HepG2 (cell line): ENCODE measurements around the gene FSCN2. TPM values are rescaled to one million over a fixed set of nuclear protein-coding genes. Genes with fewer than 3 reads are reported as not detected.

Experiments used
- ATAC-seq: fragments of 200-7000 bp; cut with Tn5 transposase; 3 replicates; pipeline ENCODE4 v1.9.1; 2020; ENCODE audit warnings: mild to moderate bottlenecking, moderate library complexity
- BruUV-seq: library from RNA; stranded (reverse); fragments of 400-500 nt; replicated peaks from 2 replicates; lab custom pipeline; 2021; lab: Mats Ljungman, UMichigan
- CTCF ChIA-PET: fragments of 300-600 bp; formaldehyde crosslinking; extraction: SDS; loops from one replicate; lab custom pipeline; 2021; ENCODE audit warnings: low total read pairs, inconsistent platforms, low intra/inter-chr PET ratio; lab: Yijun Ruan, JAX
- POLR2A ChIA-PET: fragments of 350-600 bp; sonication (Branson Sonifier 250); formaldehyde crosslinking; loops from one replicate; lab custom pipeline; 2020; ENCODE audit warnings: antibody characterized with exemption, inconsistent platforms; lab: Yijun Ruan, JAX
- DNase-seq: peaks from one replicate; pipeline ENCODE4 v3.0.0-alpha.2; 2015; ENCODE audit warnings: low spot score
- FAIRE-seq: peaks from 3 replicates; lab custom pipeline; 2011; peaks lifted over from hg19 to GRCh38; lab: Jason Lieb, UNC
- H2AFZ ChIP-seq: one replicate; pipeline ENCODE4 v1.6.1; 2011; ENCODE audit warnings: low read length, inconsistent platforms
- H3K27ac ChIP-seq: fragments of 300-600 bp; 3 replicates; pipeline ENCODE4 v1.8.0; 2011; ENCODE audit warnings: mixed run types, mild to moderate bottlenecking, mixed read lengths, low read length, inconsistent platforms; ENCODE audit not compliant: insufficient read depth; ENCODE audit errors: extremely low read length
- H3K27me3 ChIP-seq, 2 experiments: fragments of 200-600 bp in 1 of 2; 2 replicates in 1 of 2; 3 replicates in 1 of 2; pipeline versions ENCODE4 v1.6.0 to v1.8.0; 2011; ENCODE audit warnings: low read length in 2 of 2, mild to moderate bottlenecking in 2 of 2, moderate library complexity in 2 of 2, inconsistent platforms in 1 of 2; ENCODE audit not compliant: insufficient read depth in 2 of 2, control insufficient read depth in 1 of 2
- H3K36me3 ChIP-seq, 2 experiments: fragments of 200-600 bp in 1 of 2; replicated peaks in 1 of 2; 2 replicates in 1 of 2; 3 replicates in 1 of 2; pipeline versions ENCODE4 v1.5.1 to v1.8.0; 2011; ENCODE audit warnings: low read length in 2 of 2, inconsistent platforms in 1 of 2; ENCODE audit not compliant: insufficient read depth in 2 of 2, control insufficient read depth in 1 of 2
- H3K4me1 ChIP-seq: 2 replicates; pipeline ENCODE4 v1.5.1; 2012; ENCODE audit warnings: low read length, inconsistent platforms; ENCODE audit not compliant: insufficient read depth
- H3K4me2 ChIP-seq: 2 replicates; pipeline ENCODE4 v1.6.0; 2011; ENCODE audit warnings: low read depth, low read length, inconsistent platforms
- H3K4me3 ChIP-seq, 3 experiments: fragments of 200-600 bp in 1 of 3; sonication (generic), shearing (Covaris generic) in 1 of 3; replicated peaks in 1 of 3; 2 replicates each; pipeline ENCODE4 v1.5.1; 2011 to 2016; ENCODE audit warnings: low read length in 3 of 3, inconsistent platforms in 2 of 3, low read depth in 2 of 3, mild to moderate bottlenecking in 2 of 3, control low read depth in 1 of 3, mixed read lengths in 1 of 3; ENCODE audit not compliant: insufficient read depth in 1 of 3
- H3K79me2 ChIP-seq: one replicate; pipeline ENCODE4 v1.6.1; 2011; ENCODE audit warnings: low read length, inconsistent platforms; ENCODE audit not compliant: insufficient read depth
- H3K9ac ChIP-seq: 2 replicates; pipeline ENCODE4 v1.6.0; 2011; ENCODE audit warnings: mild to moderate bottlenecking, low read depth, low read length, inconsistent platforms; ENCODE audit not compliant: insufficient read depth
- H3K9me3 ChIP-seq: 2 replicates; pipeline ENCODE4 v1.5.1; 2012; ENCODE audit warnings: mild to moderate bottlenecking, low read length
- H4K20me1 ChIP-seq: 2 replicates; pipeline ENCODE4 v1.6.0; 2011; ENCODE audit warnings: inconsistent platforms, mild to moderate bottlenecking, low read length, moderate library complexity; ENCODE audit not compliant: insufficient read depth
- CCDC6 ChIP-seq: sonication (generic); formaldehyde crosslinking; IDR thresholded peaks from 2 replicates; pipeline ENCODE4 v1.8.1; 2022; ENCODE audit warnings: mild to moderate bottlenecking, missing genetic modification reagents, moderate library complexity
- FOXK2 ChIP-seq: fragments of 450-650 bp; IDR thresholded peaks from 2 replicates; pipeline ENCODE4 v1.6.1; 2016
- HDAC1 ChIP-seq: sonication (generic); formaldehyde crosslinking; IDR thresholded peaks from 2 replicates; pipeline ENCODE4 v1.5.1; 2020; ENCODE audit warnings: mild to moderate bottlenecking, missing genetic modification reagents
- HIVEP1 ChIP-seq: sonication (generic); formaldehyde crosslinking; IDR thresholded peaks from 2 replicates; pipeline ENCODE4 v1.4.0; 2020; ENCODE audit warnings: mild to moderate bottlenecking, missing genetic modification reagents
- HOXD1 ChIP-seq: sonication (generic); formaldehyde crosslinking; IDR thresholded peaks from 2 replicates; pipeline ENCODE4 v1.5.0; 2020; ENCODE audit warnings: missing genetic modification reagents
- KAT8 ChIP-seq: IDR thresholded peaks from 2 replicates; pipeline ENCODE4 v1.6.1; 2016; ENCODE audit warnings: missing genetic modification reagents, missing compliant biosample characterization
- MBNL3 ChIP-seq: fragments of 250-450 bp; sonication (Bioruptor Pico); conservative IDR thresholded peaks from 2 replicates; pipeline ENCODE4 v1.8.0; 2022; ENCODE audit warnings: mild to moderate bottlenecking, inconsistent platforms
- RFX1 ChIP-seq: fragments of 450-650 bp; IDR thresholded peaks from 2 replicates; pipeline ENCODE4 v1.6.1; 2017
- TOE1 ChIP-seq: sonication (generic); formaldehyde crosslinking; IDR thresholded peaks from 2 replicates; pipeline ENCODE4 v1.4.0; 2020; ENCODE audit warnings: mild to moderate bottlenecking, missing genetic modification reagents
- ZBTB8A ChIP-seq: sonication (generic); formaldehyde crosslinking; IDR thresholded peaks from 2 replicates; pipeline ENCODE4 v1.4.0; 2020; ENCODE audit warnings: mild to moderate bottlenecking, low read depth, missing genetic modification reagents, borderline replicate concordance
- ZNF235 ChIP-seq: sonication (generic); formaldehyde crosslinking; IDR thresholded peaks from 2 replicates; pipeline ENCODE4 v1.8.1; 2023; ENCODE audit warnings: mild to moderate bottlenecking, missing genetic modification reagents, borderline replicate concordance
- WGBS: methylation state at CpG from one replicate; pipeline ENCODE4 v1.1.6; 2017; ENCODE audit warnings: low lambda C conversion rate; 5-methylcytosine and 5-hydroxymethylcytosine counted together
- in situ Hi-C: cut with HindIII; loops from 2 replicates; pipeline ENCODE4 v1.10.0; 2017; ENCODE audit warnings: low pct_unique_long_range_greater_than_20kb; ENCODE audit not compliant: extremely low pct_ligation_motif_present
- intact Hi-C: fragments of 100-400 bp; cut with micrococcal nuclease; formaldehyde crosslinking; loops from one replicate; pipeline ENCODE4 v1.10.0; 2022; ENCODE audit not compliant: unreplicated experiment
- polyA plus RNA-seq, 8 experiments: library from polyadenylated mRNA; depleted of rRNA in 3 of 8; stranded (reverse) in 7 of 8; unstranded in 1 of 8; fragments of >200 nt; fragmentation: Illumina TruSeq in 4 of 8; extraction: Trizol in 4 of 8; gene quantifications; 2 replicates each; pipeline versions ENCODE4 v1.2.1 to v1.2.3, GENCODE V29; 2011 to 2016; ENCODE audit warnings: low read depth in 4 of 8, missing spikeins in 1 of 8, mixed read lengths in 1 of 8; ENCODE audit not compliant: insufficient read depth in 1 of 8
- total RNA-seq, 5 experiments: library from RNA; depleted of rRNA; stranded (reverse); fragments of >200 nt; fragmentation: Illumina TruSeq; extraction: Trizol; gene quantifications; 2 replicates each; pipeline ENCODE4 v1.2.3, GENCODE V29; 2016; ENCODE audit warnings: low read depth in 1 of 5
- TF ChIP-seq, protein P1 (sequence below): IDR thresholded peaks from 2 replicates; pipeline ENCODE4 v1.6.1; 2016
- TF ChIP-seq, protein P2 (sequence below): sonication (generic); formaldehyde crosslinking; IDR thresholded peaks from 2 replicates; pipeline ENCODE4 v1.4.0; 2020; ENCODE audit warnings: missing genetic modification reagents
- TF ChIP-seq, protein P3 (sequence below): IDR thresholded peaks from 2 replicates; pipeline ENCODE4 v1.6.1; 2016; ENCODE audit warnings: missing compliant biosample characterization, missing genetic modification reagents, borderline replicate concordance

FSCN2 gene
- total and polyA plus RNA-seq, 2 of the 13 experiments (the other 11 are each of a cell fraction or from before 2014, with no cell fraction given) = 0.09 TPM; not detected in 1

DNA sequence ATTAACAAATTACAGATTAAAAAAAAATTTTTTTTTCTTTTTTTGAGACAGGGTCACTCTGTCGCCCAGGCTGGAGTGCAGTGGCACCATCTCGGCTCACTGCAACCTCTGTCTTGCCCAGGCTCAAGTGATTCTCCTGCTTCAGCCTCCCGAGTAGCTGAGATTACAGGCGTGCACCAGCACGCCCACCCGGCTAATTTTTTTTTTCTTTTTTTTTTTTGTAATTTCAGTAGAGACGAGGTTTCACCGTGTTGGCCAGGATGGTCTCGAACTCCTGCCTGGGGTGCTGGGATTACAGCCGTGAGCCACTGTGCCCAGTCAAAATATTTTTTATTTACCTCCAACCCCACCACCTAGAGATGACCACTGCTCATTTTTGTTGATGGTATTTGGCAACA lies 41.1 kb upstream of the FSCN2 start:
- Histone ChIP-seq H3K9ac (no peak overlapping the region), H3K9me3 (no peaks in the 10 kb centered on the region), H4K20me1 (no peaks in the 10 kb centered on the region), H3K79me2 (no peaks in the 10 kb centered on the region), H3K4me1 (peaks cover 76% of the 10 kb centered on the region), H3K27me3 (peaks cover 3 to 29% of the 10 kb centered on the region in 2 experiments; a peak in 4 of 5 replicates), H3K4me3 (no peak overlapping the region), H3K4me2 (peak overlapping the region; percentile 81), H3K27ac (no peak overlapping the region), H2AFZ (no peak overlapping the region), H3K36me3 (no peaks in the 10 kb centered on the region)
- no peak for ATAC-seq
- intact Hi-C loops = no loop called here
- DNase-seq = no peak
- in situ Hi-C loops = no loop called here
- no TSS peak for BruUV-seq
- CTCF ChIA-PET = no interaction called here
- 71% methylated on average over 10 of the region's 10 CpGs for WGBS
- no peak for FAIRE-seq
- TF ChIP-seq KAT8 (CRISPR knock-in tag) (no peak), HDAC1 (peak; percentile 13; the same call in 1 of the 2 replicates), ZBTB8A (CRISPR knock-in tag) (0 out of 2 replicates have a peak, but pooled peaks have one; percentile 9)
- POLR2A ChIA-PET = no interaction called here

DNA sequence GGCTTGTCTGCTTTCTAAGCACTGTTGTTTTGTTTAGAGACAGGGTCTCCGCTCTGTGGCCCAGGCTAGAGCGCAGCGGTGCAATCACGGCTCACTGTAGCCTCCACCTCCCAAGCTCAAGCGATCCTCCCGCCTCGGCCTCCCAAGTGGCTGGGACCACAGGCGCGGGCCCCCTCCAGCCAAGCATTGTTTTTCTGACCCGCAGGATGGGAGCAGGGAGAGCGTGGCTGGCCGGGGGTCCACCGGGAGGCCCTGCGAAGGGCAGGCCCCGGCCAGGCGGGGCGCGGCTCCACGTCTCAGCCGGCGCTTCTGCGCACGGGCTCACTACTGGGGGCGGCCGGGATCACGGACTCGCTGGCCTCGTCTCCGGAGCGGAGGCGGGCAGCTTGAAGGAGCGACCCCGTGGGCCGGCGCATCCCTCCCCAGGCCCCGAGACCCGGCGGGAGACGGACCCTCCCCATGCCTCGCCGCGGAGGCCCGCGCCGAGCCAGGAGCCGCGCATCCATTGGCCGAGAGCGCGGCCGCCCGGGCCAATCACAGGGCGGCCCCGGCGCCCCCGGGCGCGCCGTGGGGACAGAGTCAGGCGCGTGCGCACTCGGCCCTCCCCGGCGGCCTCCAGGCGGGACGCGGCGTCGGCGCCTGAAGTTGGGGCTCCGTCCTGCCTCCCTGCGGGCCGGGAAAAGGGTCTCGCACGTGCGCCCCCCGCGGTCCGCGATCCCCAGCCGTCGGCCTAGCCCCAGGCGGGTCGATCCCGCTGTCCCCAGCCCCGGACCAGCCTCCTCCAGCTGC lies 40.5 kb upstream of the FSCN2 start:
- no TSS peak for BruUV-seq
- ChIA-PET CTCF (no interaction called here), POLR2A (interaction anchor here (0.5 kb wide), 1 partner anchor 20 kb away, joined by 3 read pairs; no protein-coding TSS in a partner anchor)
- peak overlapping the region; percentile 76 for H3K9ac ChIP-seq
- peak; percentile 73 for ATAC-seq
- peak; percentile 58 for DNase-seq
- H3K9me3 ChIP-seq = no peaks in the 10 kb centered on the region
- peaks cover 3 to 23% of the 10 kb centered on the region in 2 experiments; a peak in 3 of 5 replicates for H3K27me3 ChIP-seq
- H3K79me2 ChIP-seq = no peaks in the 10 kb centered on the region
- in situ Hi-C loops (no loop called here), intact Hi-C loops (no loop called here)
- no peaks in the 10 kb centered on the region for H4K20me1 ChIP-seq
- H3K4me1 ChIP-seq = peaks cover 78% of the 10 kb centered on the region
- 20% methylated on average over 29 of the region's 87 CpGs for WGBS
- H3K4me3 ChIP-seq = peak overlapping the region; percentile 38 to 65 (median 55); a peak in 4 of 6 replicates
- H3K4me2 ChIP-seq = peak overlapping the region; percentile 81
- H3K36me3 ChIP-seq = no peaks in the 10 kb centered on the region
- no peak overlapping the region for H2AFZ ChIP-seq
- FAIRE-seq = no peak
- H3K27ac ChIP-seq = peak overlapping the region; percentile 39
- TF ChIP-seq MBNL3 (CRISPR knock-in tag) (no peak), CCDC6 (CRISPR knock-in tag) (peak; percentile 81; the same call in 1 of the 2 replicates), FOXK2 (no peak), HOXD1 (CRISPR knock-in tag) (peak; percentile 19; the same call in 1 of the 2 replicates), RFX1 (no peak), TOE1 (CRISPR knock-in tag) (no peak), ZNF235 (CRISPR knock-in tag) (peak; percentile 77; the same call in 1 of the 2 replicates), HIVEP1 (CRISPR knock-in tag) (no peak; the same call in 1 of the 2 replicates)
- TF ChIP-seq, protein P1, sequence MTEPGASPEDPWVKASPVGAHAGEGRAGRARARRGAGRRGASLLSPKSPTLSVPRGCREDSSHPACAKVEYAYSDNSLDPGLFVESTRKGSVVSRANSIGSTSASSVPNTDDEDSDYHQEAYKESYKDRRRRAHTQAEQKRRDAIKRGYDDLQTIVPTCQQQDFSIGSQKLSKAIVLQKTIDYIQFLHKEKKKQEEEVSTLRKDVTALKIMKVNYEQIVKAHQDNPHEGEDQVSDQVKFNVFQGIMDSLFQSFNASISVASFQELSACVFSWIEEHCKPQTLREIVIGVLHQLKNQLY (CRISPR knock-in tag) = no peak
- TF ChIP-seq, protein P2, sequence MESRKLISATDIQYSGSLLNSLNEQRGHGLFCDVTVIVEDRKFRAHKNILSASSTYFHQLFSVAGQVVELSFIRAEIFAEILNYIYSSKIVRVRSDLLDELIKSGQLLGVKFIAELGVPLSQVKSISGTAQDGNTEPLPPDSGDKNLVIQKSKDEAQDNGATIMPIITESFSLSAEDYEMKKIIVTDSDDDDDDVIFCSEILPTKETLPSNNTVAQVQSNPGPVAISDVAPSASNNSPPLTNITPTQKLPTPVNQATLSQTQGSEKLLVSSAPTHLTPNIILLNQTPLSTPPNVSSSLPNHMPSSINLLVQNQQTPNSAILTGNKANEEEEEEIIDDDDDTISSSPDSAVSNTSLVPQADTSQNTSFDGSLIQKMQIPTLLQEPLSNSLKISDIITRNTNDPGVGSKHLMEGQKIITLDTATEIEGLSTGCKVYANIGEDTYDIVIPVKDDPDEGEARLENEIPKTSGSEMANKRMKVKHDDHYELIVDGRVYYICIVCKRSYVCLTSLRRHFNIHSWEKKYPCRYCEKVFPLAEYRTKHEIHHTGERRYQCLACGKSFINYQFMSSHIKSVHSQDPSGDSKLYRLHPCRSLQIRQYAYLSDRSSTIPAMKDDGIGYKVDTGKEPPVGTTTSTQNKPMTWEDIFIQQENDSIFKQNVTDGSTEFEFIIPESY (CRISPR knock-in tag) = peak; percentile 46
- TF ChIP-seq, protein P3, sequence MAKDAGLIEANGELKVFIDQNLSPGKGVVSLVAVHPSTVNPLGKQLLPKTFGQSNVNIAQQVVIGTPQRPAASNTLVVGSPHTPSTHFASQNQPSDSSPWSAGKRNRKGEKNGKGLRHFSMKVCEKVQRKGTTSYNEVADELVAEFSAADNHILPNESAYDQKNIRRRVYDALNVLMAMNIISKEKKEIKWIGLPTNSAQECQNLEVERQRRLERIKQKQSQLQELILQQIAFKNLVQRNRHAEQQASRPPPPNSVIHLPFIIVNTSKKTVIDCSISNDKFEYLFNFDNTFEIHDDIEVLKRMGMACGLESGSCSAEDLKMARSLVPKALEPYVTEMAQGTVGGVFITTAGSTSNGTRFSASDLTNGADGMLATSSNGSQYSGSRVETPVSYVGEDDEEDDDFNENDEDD (CRISPR knock-in tag) = peak; percentile 92
